Omental fat pad (tissue), 4 donors: ENCODE data around the gene ACSF2. TPM values are rescaled to one million over a fixed set of nuclear protein-coding genes. Genes with fewer than 3 reads are reported as not detected.
"Not testable (repeated sequence)": the region's sequence is repeated elsewhere in the genome, so short reads cannot be mapped to it uniquely, and the experiment has no call there.

ENCODE experiments used
- ATAC-seq: fragments of 150-250 bp; one replicate; pipeline ENCODE4 v1.9.1; 2016; ENCODE audit warnings: mild to moderate bottlenecking, moderate library complexity; ENCODE audit not compliant: low FRiP score
- DNase-seq: peaks from one replicate; pipeline ENCODE4 v3.0.0-alpha.2; 2019; ENCODE audit warnings: low spot score
- CTCF ChIP-seq, 3 donors: fragments of 450-650 bp; IDR thresholded peaks; one replicate each; pipeline ENCODE4 v1.5.1; 2016 to 2017; ENCODE audit warnings: antibody characterized with exemption in 3 of 3, mild to moderate bottlenecking in 3 of 3, moderate library complexity in 2 of 3
- total RNA-seq, 4 donors: library from RNA; depleted of rRNA; stranded (reverse); fragments of >200 nt; gene quantifications; one replicate each; pipeline ENCODE4 v1.1.0, GENCODE V29; 2016

ACSF2 gene
- total RNA-seq, 4 donors from 2014 or later: 36.6 to 140 (median 65.3) TPM

GRCh38 chr17:50470426-50470825 is 44.4 kb downstream of the ACSF2 start:
- DNase-seq (no peak), ATAC-seq (no peak)
- TF ChIP-seq CTCF (IDR thresholded peaks at IDR 0.05): no peak

- no peak for DNase-seq
- ATAC-seq: no peak
- no peak for TF ChIP-seq CTCF (IDR thresholded peaks at IDR 0.05)
Measured at GRCh38 chr17:50471009-50471905, 45.2 kb downstream of the ACSF2 start.

GRCh38 chr17:50472286-50472685 is 46.3 kb downstream of the ACSF2 start:
- DNase-seq (no peak), ATAC-seq (no peak)
- TF ChIP-seq CTCF (IDR thresholded peaks at IDR 0.05): no peak

GRCh38 chr17:50472761-50473161 is 46.7 kb downstream of the ACSF2 start:
- DNase-seq, ATAC-seq: not testable (repeated sequence)

- TF ChIP-seq CTCF (IDR thresholded peaks at IDR 0.05): no peak
- DNase-seq (no peak), ATAC-seq (no peak)
Measured at GRCh38 chr17:50473901-50474300, 47.9 kb downstream of the ACSF2 start.

- no peak for TF ChIP-seq CTCF (IDR thresholded peaks at IDR 0.05)
- no peak for ATAC-seq
- DNase-seq: no peak
Measured at GRCh38 chr17:50474523-50474922, 48.5 kb downstream of the ACSF2 start.

- no peak for TF ChIP-seq CTCF (IDR thresholded peaks at IDR 0.05)
- DNase-seq (no peak), ATAC-seq (no peak)
Measured at GRCh38 chr17:50475362-50475761, 49.3 kb downstream of the ACSF2 start.

GRCh38 chr17:50475775-50476544 is 49.9 kb downstream of the ACSF2 start:
- not testable (repeated sequence) for ATAC-seq, DNase-seq
